GM03348 (cell line): ENCODE data around the gene PNPLA6.
A peak's percentile ranks its signal among the peaks of the same experiment; 100 is the strongest.
"Not testable (repeated sequence)": the region's sequence is repeated elsewhere in the genome, so short reads cannot be mapped to it uniquely, and the experiment has no call there.

Source experiments
- DNase-seq: peaks from one replicate; pipeline ENCODE4 v3.0.0; 2012; ENCODE audit warnings: low spot score

The PNPLA6 gene

DNA sequence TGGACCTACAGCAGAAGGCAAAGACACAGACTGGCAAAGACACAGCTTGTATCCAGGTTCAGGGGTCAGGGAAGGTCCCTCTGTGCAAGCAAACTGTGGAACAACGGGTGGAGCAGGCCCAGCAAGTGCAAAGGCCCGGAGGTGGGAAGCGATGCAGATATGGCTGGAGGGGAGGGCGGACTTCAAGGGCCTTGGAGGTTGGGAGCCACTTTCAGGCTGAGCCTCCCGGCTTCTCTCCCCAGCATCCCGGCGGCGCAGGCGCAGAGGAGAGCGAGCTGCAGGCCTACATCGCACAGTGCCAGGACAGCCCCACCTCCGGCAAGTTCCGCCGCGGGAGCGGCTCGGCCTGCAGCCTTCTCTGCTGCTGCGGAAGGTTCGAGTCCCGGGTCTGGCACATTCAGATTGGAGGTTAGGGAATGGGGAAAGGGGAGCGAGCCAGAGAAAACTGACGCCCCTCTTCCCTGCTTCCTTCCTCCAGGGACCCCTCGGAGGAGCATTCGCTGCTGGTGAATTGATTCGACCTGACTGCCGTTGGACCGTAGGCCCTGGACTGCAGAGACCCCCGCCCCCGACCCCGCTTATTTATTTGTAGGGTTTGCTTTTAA, 2.1 kb upstream of the PNPLA6 start:
- DNase-seq: peak; percentile 94

- peak; percentile 93 for DNase-seq
Measured at GRCh38 chr19:7533925-7534480, 1.5 kb upstream of the PNPLA6 start.

GRCh38 chr19:7534531-7535046, 928 bp upstream of the PNPLA6 start:
- DNase-seq: peak; percentile 92

- no peak for DNase-seq
Measured at GRCh38 chr19:7535998-7536695, 630 bp downstream of the PNPLA6 start.

- DNase-seq: not testable (repeated sequence)
Measured at GRCh38 chr19:7538990-7539389, 3.5 kb downstream of the PNPLA6 start.

GRCh38 chr19:7539827-7540425, 4.4 kb downstream of the PNPLA6 start:
- DNase-seq: no peak

GRCh38 chr19:7540761-7541474, 5.4 kb downstream of the PNPLA6 start:
- DNase-seq: no peak

DNA sequence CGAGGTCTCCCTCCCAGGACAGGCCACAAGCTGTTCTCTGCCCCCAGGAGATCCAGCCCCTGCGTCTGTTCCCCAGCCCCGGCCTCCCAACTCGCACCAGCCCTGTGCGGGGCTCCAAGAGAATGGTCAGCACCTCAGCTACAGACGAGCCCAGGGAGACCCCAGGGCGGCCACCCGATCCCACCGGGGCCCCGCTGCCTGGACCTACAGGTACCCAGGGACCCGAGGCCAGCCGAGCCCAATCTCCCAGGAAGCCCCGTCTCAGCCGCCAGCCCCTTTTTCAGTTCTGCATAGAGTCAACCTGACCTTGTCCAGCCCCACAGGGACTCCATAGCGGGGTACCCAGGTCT, 5.9 kb downstream of the PNPLA6 start:
- no peak for DNase-seq

- no peak for DNase-seq
Measured at GRCh38 chr19:7541828-7542443, 6.4 kb downstream of the PNPLA6 start.

GRCh38 chr19:7542556-7543348, 7.2 kb downstream of the PNPLA6 start:
- no peak for DNase-seq

DNA sequence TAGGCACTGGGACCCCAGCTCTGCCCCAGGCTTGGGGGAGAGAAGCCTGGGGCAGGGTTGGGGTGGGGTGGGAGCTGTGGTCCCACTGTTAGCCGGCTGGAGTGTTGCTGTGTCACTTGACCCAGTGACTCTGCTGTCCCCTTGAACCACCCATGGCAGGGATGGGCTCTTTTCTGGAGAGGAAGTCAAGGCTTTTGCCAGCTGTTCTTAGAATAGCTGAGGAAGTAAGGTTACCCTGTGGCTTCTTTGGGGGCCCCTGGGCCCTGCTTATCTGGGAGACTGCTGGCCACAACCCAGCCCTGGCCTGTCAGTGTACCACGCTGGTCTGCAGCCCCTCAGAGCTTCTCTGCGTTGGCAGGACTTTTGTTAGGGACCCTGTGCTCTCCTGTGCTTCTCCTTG, 9.1 kb downstream of the PNPLA6 start:
- DNase-seq: no peak

- DNase-seq: no peak
Measured at GRCh38 chr19:7545300-7545699, 9.8 kb downstream of the PNPLA6 start.

DNA sequence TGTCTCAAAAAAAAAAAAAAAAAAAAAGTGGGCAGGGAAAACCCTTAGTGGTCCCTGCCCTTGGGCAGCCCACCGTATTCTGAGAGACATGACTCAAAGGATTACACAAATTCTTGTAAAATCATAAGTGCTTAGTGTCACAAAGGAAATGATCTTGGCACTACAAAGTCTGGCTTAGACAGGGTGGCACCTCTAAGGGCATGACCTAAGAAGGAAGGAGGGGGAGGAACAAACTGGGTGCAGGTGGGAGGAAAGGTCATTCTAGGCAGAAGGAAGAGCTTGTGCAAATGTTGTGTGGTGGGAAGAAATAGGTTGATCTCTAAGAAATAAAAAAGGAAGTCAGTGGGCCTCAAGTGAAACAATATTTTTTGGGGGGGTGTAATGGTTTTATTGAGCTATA, 10.4 kb downstream of the PNPLA6 start:
- no peak for DNase-seq

- DNase-seq: no peak
Measured at GRCh38 chr19:7547159-7547558, 11.6 kb downstream of the PNPLA6 start.

DNA sequence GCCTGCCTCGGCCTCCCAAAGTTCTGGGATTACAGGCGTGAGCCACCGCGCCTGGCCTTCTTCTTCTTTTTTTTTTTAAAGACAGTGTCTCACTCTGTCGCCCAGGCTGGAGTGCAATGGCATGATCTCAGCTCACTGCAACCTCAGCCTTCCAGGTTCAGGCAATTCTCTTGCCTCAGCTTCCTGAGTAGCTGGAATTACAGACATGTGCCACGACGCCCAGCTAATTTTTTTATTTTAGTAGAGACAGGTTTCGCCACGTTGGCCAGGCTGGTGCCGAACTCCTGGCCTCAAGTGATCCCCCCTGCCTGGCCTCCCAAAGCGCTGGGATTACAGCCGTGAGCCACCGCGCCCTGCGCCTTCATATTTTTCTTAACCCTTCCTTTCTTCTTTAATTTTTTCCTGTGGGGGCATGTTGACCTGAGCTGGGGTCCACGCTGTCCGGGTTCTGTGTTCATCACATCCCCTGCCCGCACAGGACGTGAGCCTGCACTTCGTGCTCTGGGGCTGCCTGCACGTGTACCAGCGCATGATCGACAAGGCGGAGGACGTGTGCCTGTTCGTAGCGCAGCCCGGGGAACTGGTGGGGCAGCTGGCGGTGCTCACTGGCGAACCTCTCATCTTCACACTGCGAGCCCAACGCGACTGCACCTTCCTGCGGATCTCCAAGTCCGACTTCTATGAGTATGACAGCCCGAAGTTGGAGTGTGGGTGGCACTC, 14.1 kb downstream of the PNPLA6 start:
- DNase-seq: no peak

GRCh38 chr19:7550169-7550770, 14.8 kb downstream of the PNPLA6 start:
- no peak for DNase-seq

DNA sequence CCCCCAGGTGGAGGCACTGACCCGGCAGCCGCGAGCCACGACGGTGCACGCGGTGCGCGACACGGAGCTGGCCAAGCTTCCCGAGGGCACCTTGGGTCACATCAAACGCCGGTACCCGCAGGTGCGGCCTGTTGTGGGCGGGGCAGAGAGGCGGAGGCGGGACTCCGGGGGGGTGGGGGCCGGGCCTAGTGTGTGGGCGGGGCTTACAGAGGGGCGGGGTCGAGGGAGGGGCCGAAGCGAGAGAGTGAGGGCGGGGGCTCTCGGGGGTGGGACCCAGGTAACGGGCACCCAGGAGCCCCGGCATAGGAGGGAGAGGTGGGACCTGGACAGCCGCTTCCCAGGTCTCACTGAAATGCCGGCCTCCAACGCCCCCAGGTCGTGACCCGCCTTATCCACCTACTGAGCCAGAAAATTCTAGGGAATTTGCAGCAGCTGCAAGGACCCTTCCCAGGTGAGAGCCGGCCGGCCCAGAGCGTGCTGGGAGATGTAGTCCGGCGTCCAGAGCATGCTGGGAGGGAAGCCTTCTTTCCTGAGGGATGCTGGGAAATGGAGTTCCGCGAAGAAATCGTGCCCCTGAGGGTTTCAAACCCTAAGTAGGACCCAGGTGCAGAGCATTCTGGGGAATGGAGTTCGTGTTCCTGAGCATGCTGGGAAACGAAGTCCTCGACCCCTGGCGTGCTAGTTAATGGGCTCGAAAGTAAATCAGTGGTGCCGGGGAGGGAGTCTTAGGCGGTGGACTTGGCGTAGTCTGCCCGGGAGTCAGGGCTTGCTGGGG, 15.7 kb downstream of the PNPLA6 start:
- DNase-seq: peak; percentile 72

DNA sequence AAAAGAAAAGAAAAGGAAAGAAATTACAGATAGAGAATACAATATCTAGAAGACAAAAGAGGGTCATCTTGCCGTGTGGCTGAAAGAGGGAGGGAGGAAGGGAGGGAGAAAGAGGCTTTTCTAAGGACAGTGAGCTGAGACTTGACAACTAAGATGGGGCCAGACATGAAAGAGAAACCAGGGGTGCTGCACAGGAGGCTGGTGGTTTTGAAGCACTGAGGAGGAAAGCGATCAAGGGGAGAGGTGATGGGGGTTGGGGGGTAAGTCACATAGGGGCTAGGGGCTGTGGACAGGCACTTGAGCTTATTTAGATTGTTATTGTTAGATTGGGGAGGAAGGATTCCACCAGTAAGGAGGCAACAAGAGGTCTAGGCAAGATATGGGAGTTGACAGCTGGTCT, 17.3 kb downstream of the PNPLA6 start:
- DNase-seq: no peak

DNA sequence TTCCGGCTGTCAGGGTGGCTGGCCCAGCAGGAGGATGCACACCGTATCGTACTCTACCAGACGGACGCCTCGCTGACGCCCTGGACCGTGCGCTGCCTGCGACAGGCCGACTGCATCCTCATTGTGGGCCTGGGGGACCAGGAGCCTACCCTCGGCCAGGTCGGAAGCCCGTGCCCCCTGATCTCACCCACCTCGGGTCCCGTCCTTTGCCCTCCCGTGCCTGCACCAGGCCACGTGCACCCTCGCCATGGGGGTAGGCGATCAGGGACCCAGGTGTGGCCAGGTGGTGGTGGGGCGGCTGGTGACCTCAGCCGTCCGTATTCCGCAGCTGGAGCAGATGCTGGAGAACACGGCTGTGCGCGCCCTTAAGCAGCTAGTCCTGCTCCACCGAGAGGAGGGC, 19.0 kb downstream of the PNPLA6 start:
- DNase-seq: peak; percentile 4
